AG10803 (cell line): ENCODE measurements around the gene PLA1A.
A peak's percentile ranks its signal among the peaks of the same experiment; 100 is the strongest.

Experiments used
- DNase-seq: peaks from one replicate; pipeline ENCODE4 v3.0.0; 2010; ENCODE audit warnings: low read depth
- H3K4me3 ChIP-seq: 2 replicates; pipeline ENCODE4 v1.5.1; 2011; ENCODE audit warnings: mild to moderate bottlenecking, low read length, control low read depth
- TF ChIP-seq, protein P1 (sequence below): conservative IDR thresholded peaks from 2 replicates; pipeline ENCODE4 v1.5.1; 2011; ENCODE audit warnings: mild to moderate bottlenecking, low read length, control low read depth, inconsistent platforms

Gene PLA1A

DNA sequence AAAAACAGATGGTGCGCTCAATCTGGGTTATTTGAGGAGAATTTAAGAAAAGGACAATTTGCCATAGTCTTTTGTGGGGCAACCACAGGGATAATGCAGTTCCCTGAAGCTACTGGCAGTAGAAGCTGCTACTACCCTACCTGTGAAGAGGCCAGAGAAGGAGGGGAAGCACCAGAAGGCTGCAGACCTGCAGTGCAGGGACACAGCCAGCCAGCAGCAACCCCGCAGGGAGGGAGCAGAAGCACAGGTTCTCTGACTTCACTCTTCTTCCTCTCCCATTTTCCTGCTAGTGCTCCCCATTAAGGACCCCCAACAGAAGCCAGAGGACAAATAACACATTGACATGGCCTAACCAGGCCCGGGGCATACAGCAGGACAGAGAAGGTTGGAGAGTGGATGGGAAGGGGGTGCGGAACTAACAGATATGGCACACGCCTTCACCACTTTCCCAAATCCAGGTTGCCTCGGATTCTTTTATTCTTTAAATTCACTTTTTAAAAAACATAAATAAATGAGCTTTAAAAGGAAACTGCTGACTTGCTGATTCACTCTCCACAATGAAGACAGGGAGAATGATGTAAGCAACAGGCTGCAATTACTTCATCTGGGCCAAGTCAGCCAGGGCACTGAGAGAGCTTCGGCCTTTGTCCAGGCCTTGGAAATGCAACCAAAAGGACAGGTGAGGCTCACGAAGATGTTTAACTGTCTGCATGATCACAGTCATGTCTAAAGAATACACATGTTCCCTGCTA lies 32.6 kb downstream of the PLA1A start:
- H3K4me3 ChIP-seq: no peak overlapping the region
- TF ChIP-seq, protein P1, sequence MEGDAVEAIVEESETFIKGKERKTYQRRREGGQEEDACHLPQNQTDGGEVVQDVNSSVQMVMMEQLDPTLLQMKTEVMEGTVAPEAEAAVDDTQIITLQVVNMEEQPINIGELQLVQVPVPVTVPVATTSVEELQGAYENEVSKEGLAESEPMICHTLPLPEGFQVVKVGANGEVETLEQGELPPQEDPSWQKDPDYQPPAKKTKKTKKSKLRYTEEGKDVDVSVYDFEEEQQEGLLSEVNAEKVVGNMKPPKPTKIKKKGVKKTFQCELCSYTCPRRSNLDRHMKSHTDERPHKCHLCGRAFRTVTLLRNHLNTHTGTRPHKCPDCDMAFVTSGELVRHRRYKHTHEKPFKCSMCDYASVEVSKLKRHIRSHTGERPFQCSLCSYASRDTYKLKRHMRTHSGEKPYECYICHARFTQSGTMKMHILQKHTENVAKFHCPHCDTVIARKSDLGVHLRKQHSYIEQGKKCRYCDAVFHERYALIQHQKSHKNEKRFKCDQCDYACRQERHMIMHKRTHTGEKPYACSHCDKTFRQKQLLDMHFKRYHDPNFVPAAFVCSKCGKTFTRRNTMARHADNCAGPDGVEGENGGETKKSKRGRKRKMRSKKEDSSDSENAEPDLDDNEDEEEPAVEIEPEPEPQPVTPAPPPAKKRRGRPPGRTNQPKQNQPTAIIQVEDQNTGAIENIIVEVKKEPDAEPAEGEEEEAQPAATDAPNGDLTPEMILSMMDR: no peak
- DNase-seq: peak; percentile 67

DNA sequence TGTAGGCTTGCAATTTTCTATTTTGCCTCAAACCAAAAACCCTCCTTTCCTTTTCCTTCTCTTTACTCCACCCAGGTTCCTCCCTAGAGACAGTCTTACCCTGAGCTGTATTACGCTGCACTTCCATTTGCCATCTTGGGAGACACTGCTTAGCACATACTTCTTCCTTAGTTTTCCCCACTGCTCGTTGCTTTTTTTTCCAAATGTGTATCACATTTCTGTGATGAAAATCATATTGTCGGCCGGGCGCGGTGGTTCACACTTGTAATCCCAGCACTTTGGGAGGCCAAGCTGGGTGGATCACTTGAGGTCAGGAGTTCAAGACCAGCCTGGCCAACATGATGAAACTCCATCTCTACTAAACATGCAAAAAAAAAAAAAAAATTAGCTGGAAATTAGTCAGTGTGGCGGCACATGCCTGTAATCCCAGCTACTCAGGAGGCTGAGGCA lies 33.2 kb downstream of the PLA1A start:
- no peak for DNase-seq
- TF ChIP-seq, protein P1: no peak

DNA sequence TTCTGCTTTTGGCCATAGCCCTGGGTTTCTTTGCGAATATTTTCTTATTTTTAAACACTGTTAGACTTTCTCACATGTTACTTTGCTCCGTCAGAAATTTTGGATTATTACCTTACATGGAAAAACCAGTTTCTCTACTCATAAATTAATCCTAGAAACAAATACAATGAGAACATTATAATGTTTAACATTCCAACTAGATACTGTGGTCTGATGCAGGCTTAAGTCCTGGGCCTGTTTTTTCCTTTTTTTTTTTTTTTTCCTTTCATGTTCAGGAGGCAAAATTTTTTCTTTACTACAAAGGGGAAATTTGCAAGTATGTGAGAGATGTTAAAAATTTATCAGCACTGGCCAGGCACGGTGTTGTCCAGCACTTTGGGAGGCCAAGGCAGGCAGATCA lies 33.8 kb downstream of the PLA1A start:
- peak; percentile 63 for DNase-seq
- TF ChIP-seq, protein P1: no peak
- no peak overlapping the region for H3K4me3 ChIP-seq

More for the DNA sequence above, 33.2 kb downstream of the PLA1A start:
- no peak overlapping the region for H3K4me3 ChIP-seq

DNA sequence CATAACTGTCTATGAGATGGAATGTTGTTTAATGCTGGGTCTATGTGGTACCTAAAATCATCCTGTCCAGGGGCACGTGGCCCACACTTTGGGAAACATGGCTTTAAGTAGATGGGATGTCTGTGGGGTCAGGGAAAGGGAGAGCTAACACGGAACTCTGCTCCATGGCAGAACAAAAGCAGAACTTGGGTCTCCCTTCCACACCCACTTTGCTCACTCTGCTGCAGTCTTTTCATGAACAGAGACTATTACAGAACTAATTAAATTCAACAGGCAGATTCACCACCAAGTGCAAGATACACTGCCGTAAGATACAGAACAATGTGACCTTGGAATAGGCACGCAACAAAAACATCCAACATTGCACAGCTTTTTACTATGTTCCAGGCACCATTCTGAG lies 34.5 kb downstream of the PLA1A start:
- TF ChIP-seq, protein P1: no peak
- no peak overlapping the region for H3K4me3 ChIP-seq
- no peak for DNase-seq

DNA sequence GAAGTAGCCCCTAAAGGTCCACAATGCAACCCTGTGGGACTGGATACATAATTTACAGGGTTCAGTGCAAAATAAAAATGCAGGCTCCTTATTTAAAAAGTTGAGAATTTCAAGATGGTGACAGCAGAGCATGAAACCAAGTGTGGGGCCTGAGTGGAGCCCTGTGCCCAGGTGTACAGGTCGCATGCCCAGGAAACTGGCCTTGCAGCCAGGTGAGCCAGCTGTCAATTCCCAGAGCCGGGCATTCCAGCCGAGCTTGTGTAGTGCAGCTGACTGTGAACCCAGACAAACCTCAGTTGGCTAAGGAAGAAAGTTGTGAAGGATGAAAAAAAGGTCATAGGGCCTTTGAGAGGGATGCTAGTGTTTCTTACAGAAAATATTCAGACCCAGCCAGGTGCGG lies 35.1 kb downstream of the PLA1A start:
- TF ChIP-seq, protein P1: no peak
- no peak overlapping the region for H3K4me3 ChIP-seq
- no peak for DNase-seq

DNA sequence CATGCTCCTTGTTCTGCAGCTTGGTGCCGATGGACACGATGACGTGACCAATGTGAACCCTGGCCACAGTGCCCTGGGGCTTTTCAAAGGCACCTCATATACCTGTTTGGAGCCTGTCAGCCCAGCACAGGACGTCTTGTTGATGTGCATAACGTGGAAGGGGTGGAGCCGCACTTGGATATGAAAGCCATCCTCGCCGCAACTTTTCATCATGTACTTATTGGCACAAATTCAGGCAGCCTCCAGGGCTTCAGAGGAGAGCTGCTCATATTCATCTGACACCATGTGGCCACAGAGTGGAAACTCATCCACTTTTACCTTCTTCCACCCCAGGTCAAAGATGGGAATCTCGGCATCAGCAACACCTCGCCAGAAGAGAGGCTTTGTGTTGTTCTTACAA lies 38.0 kb downstream of the PLA1A start:
- no peak overlapping the region for H3K4me3 ChIP-seq
- TF ChIP-seq, protein P1: no peak
- DNase-seq: no peak

DNA sequence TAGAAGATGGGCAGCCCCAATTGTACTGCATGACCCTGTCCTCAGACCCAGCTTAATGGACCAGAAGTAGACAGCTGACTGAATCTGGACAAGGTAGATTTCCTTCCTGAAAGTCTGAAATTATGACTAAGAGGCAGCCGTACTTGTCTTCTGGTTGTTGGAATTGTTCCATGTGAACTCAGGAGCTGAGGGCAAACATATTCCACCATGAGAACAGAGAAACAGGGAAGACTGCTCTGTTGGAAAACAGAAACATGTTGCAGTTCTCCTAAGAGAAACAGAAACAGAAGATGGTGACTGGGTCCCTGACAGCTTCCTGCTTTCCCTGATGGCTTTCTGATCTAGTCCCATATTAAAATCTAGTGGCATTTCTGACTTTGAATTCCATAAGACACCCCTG lies 38.6 kb downstream of the PLA1A start:
- peak; percentile 39 for DNase-seq
- no peak overlapping the region for H3K4me3 ChIP-seq
- TF ChIP-seq, protein P1: no peak
